ENCODE results near the gene PPP1CA. TPM values are rescaled to one million over a fixed set of nuclear protein-coding genes. Genes with fewer than 3 reads are reported as not detected.

PPP1CA gene
- total and polyA plus RNA-seq, 8 donors, result 108 to 173 (median 140) TPM

DNA sequence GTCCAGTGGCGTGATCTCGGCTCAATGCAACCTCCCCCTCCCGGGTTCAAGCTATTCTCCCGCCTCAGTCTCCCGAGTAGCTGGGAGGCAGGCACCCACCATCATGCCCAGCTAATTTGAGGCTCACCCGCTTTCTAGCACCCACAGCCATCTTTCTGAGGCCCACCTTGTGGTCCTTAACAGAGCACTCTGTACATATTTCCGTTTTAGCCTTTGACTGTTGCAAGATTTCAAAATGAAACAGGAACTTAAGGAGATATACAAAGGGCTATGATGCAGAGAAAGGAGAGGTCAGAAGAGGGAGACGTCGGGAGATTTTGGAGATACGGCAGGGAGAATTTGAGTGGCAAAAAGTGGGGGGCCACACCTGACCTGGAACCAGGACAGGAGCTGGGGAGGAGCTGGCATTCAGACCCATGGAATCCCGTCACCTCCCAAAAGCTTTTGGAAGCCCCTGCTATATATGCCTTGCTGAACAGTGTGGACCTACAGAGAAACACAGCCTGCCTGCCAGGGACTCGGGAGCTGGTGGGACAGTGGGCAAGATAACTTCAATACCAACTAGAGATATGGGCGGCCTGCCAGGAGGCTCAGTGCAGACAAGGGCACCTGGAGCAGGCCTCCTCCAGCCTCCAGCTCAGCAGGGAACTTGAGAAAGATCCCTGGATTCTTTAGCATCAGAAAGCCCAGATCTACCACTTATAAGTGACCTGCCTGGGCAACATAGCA, 20.2 kb downstream of the PPP1CA start:
- no peak overlapping the region for H3K4me3 ChIP-seq
- intact Hi-C loops (cut with DNase I), result no loop called here
- TF ChIP-seq, protein P1, sequence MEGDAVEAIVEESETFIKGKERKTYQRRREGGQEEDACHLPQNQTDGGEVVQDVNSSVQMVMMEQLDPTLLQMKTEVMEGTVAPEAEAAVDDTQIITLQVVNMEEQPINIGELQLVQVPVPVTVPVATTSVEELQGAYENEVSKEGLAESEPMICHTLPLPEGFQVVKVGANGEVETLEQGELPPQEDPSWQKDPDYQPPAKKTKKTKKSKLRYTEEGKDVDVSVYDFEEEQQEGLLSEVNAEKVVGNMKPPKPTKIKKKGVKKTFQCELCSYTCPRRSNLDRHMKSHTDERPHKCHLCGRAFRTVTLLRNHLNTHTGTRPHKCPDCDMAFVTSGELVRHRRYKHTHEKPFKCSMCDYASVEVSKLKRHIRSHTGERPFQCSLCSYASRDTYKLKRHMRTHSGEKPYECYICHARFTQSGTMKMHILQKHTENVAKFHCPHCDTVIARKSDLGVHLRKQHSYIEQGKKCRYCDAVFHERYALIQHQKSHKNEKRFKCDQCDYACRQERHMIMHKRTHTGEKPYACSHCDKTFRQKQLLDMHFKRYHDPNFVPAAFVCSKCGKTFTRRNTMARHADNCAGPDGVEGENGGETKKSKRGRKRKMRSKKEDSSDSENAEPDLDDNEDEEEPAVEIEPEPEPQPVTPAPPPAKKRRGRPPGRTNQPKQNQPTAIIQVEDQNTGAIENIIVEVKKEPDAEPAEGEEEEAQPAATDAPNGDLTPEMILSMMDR (IDR thresholded peaks at IDR 0.05), result no peak
- H3K27ac ChIP-seq, result peak overlapping the region in 1 of 2 donors; percentile 80
- no peaks in the 10 kb centered on the region for H3K36me3 ChIP-seq
- peaks cover 4 to 32% of the 10 kb centered on the region in 2 donors for H3K4me1 ChIP-seq
- no peaks in the 10 kb centered on the region for H3K9me3 ChIP-seq
- H3K27me3 ChIP-seq, result no peaks in the 10 kb centered on the region
- ATAC-seq (peak; percentile 4), DNase-seq (no peak)

- H3K4me3 ChIP-seq, result no peak overlapping the region
- peaks cover 4 to 48% of the 10 kb centered on the region in 2 donors for H3K4me1 ChIP-seq
- intact Hi-C loops (cut with DNase I), result loop anchor here in 1 of 2 donors (5.0 kb wide), 1 partner anchor 117 kb away; no protein-coding TSS in a partner anchor
- TF ChIP-seq, protein P1 (IDR thresholded peaks at IDR 0.05), result no peak
- no peak overlapping the region for H3K27ac ChIP-seq
- no peaks in the 10 kb centered on the region for H3K36me3 ChIP-seq
- no peak for DNase-seq
- H3K9me3 ChIP-seq, result no peaks in the 10 kb centered on the region
- ATAC-seq, result no peak
- no peaks in the 10 kb centered on the region for H3K27me3 ChIP-seq
Measured at GRCh38 chr11:67379061-67380058, 22.3 kb downstream of the PPP1CA start.

- no peak for ATAC-seq
- intact Hi-C loops (cut with DNase I), result loop anchor here in 1 of 2 donors (5.0 kb wide), 1 partner anchor 116 kb away; no protein-coding TSS in a partner anchor
- no peak overlapping the region for H3K27ac ChIP-seq
Measured at GRCh38 chr11:67378544-67378943, 23.1 kb downstream of the PPP1CA start.

GRCh38 chr11:67376873-67377808, 24.5 kb downstream of the PPP1CA start:
- intact Hi-C loops (cut with DNase I), result loop anchor here in 1 of 2 donors (5.0 kb wide), 1 partner anchor 115 kb away; no protein-coding TSS in a partner anchor
- TF ChIP-seq, protein P1 (IDR thresholded peaks at IDR 0.05), result no peak
- H3K9me3 ChIP-seq, result no peaks in the 10 kb centered on the region
- no peak for DNase-seq
- ATAC-seq, result no peak
- H3K27ac ChIP-seq, result no peak overlapping the region
- H3K36me3 ChIP-seq, result no peaks in the 10 kb centered on the region
- H3K4me3 ChIP-seq, result no peak overlapping the region
- peaks cover 2 to 55% of the 10 kb centered on the region in 2 donors for H3K4me1 ChIP-seq
- H3K27me3 ChIP-seq, result no peaks in the 10 kb centered on the region

More at GRCh38 chr11:67378544-67378943, 23.1 kb downstream of the PPP1CA start:
- no peaks in the 10 kb centered on the region for H3K9me3 ChIP-seq
- H3K4me3 ChIP-seq, result no peak overlapping the region
- peaks cover 4 to 56% of the 10 kb centered on the region in 2 donors for H3K4me1 ChIP-seq
- H3K36me3 ChIP-seq, result no peaks in the 10 kb centered on the region
- no peak for DNase-seq
- TF ChIP-seq, protein P1 (IDR thresholded peaks at IDR 0.05), result no peak
- no peaks in the 10 kb centered on the region for H3K27me3 ChIP-seq

Data from left lung (tissue), 10 donors.